Right lobe of liver (tissue), 4 donors: Measurements from ENCODE around the gene MAPT.
A peak's percentile ranks its signal among the peaks of the same experiment; 100 is the strongest.

Experiments used
- CTCF ChIP-seq, 4 donors: fragments of 200-600 bp in 3 of 4; fragments of 450-650 bp in 1 of 4; IDR thresholded peaks; one replicate each; pipeline versions ENCODE4 v1.5.1 to v1.8.0; 2016 to 2022; ENCODE audit warnings: antibody characterized with exemption in 4 of 4, mild to moderate bottlenecking in 2 of 4
- POLR2A ChIP-seq: fragments of 450-650 bp; IDR thresholded peaks from one replicate; pipeline ENCODE4 v1.6.1; 2017; ENCODE audit warnings: antibody characterized with exemption, mild to moderate bottlenecking
- donor health status: DM: no; HTN: no; CAD: no.
- donor health status: DM: no; HTN: no; CAD: no.
- donor health status: DM: no; HTN: yes; CAD: no.

DNA sequence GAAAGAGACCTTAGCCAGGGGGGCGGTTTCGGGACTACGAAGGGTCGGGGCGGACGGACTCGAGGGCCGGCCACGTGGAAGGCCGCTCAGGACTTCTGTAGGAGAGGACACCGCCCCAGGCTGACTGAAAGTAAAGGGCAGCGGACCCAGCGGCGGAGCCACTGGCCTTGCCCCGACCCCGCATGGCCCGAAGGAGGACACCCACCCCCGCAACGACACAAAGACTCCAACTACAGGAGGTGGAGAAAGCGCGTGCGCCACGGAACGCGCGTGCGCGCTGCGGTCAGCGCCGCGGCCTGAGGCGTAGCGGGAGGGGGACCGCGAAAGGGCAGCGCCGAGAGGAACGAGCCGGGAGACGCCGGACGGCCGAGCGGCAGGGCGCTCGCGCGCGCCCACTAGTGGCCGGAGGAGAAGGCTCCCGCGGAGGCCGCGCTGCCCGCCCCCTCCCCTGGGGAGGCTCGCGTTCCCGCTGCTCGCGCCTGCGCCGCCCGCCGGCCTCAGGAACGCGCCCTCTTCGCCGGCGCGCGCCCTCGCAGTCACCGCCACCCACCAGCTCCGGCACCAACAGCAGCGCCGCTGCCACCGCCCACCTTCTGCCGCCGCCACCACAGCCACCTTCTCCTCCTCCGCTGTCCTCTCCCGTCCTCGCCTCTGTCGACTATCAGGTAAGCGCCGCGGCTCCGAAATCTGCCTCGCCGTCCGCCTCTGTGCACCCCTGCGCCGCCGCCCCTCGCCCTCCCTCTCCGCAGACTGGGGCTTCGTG is at the start of gene MAPT:
- TF ChIP-seq CTCF (IDR thresholded peaks at IDR 0.05) (peak; percentile 94 to 99 (median 98)), POLR2A (peak; percentile 9)
